ENCODE measurements around the gene NRDC.

NRDC gene

GRCh38 chr1:51740652-51741051 is 137.9 kb downstream of the NRDC start:
- H3K36me3 ChIP-seq (ENCODE audit: control insufficient read depth, insufficient read depth, low read length): no peaks in the 10 kb centered on the region
- H3K4me3 ChIP-seq (replicated peaks; ENCODE audit: low read depth, low read length): no peak overlapping the region
- TF ChIP-seq CTCF (IDR thresholded peaks at IDR 0.05; ENCODE audit: insufficient read depth, low read length, poor library complexity, severe bottlenecking): no peak
- H3K27me3 ChIP-seq (replicated peaks; ENCODE audit: control insufficient read depth, insufficient read depth, low read length): no peaks in the 10 kb centered on the region
- DNase-seq (ENCODE audit: extremely low read depth, insufficient read length): no peak

Measured in GM06990 (cell line).